Stomach (tissue), 4 donors: Measurements from ENCODE around the gene WTAP.

Experiments
- POLR2A ChIP-seq, 4 donors: fragments of 450-650 bp; IDR thresholded peaks; one replicate each; pipeline ENCODE4 v1.6.1; 2016; ENCODE audit warnings: antibody characterized with exemption in 4 of 4, control low read depth in 2 of 4, mild to moderate bottlenecking in 1 of 4, moderate library complexity in 1 of 4
- TF ChIP-seq, protein P1 (sequence below), 7 experiments: fragments of 450-650 bp in 4 of 7; fragments of 200-600 bp in 3 of 7; sonication (generic) in 3 of 7; IDR thresholded peaks; one replicate each; pipeline ENCODE4 v1.5.1; 2016 to 2019; ENCODE audit warnings: antibody characterized with exemption in 7 of 7, control low read depth in 2 of 7, mild to moderate bottlenecking in 1 of 7

DNA sequence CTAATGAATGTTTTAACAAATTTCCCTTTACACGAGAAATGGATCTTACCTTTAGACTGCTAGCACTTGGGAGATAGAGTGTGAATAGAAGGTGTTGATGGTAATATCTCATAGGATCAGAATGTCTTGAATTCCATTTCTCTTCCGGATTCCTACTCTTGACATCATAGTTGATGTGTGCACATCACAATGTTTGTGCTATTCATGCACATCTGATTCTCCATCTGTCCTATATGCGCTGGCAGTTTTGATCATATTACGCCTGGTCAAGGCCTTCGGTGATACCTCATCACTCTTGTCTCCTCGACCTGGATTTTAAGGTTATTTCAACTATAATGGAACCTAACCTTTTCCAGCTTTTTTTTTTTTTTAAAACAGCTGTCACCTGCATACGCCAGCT is 17.8 kb downstream of the WTAP start:
- TF ChIP-seq, protein P1, sequence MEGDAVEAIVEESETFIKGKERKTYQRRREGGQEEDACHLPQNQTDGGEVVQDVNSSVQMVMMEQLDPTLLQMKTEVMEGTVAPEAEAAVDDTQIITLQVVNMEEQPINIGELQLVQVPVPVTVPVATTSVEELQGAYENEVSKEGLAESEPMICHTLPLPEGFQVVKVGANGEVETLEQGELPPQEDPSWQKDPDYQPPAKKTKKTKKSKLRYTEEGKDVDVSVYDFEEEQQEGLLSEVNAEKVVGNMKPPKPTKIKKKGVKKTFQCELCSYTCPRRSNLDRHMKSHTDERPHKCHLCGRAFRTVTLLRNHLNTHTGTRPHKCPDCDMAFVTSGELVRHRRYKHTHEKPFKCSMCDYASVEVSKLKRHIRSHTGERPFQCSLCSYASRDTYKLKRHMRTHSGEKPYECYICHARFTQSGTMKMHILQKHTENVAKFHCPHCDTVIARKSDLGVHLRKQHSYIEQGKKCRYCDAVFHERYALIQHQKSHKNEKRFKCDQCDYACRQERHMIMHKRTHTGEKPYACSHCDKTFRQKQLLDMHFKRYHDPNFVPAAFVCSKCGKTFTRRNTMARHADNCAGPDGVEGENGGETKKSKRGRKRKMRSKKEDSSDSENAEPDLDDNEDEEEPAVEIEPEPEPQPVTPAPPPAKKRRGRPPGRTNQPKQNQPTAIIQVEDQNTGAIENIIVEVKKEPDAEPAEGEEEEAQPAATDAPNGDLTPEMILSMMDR (IDR thresholded peaks at IDR 0.05), result no peak
- no peak for TF ChIP-seq POLR2A (IDR thresholded peaks at IDR 0.05)
